ENCODE results near the gene DDAH1.

Gene DDAH1

GRCh38 chr1:85495556-85495955 lies 30.6 kb upstream of the DDAH1 start:
- no peak for TF ChIP-seq CTCF (IDR thresholded peaks at IDR 0.05; ENCODE audit: extremely low read depth, missing control alignments)
- DNase-seq (ENCODE audit: low spot score): no peak

GRCh38 chr1:85494904-85495266 lies 29.9 kb upstream of the DDAH1 start:
- DNase-seq (ENCODE audit: low spot score): no peak
- no peak for TF ChIP-seq CTCF (IDR thresholded peaks at IDR 0.05; ENCODE audit: extremely low read depth, missing control alignments)

- TF ChIP-seq CTCF (IDR thresholded peaks at IDR 0.05; ENCODE audit: extremely low read depth, missing control alignments): no peak
- DNase-seq (ENCODE audit: low spot score): no peak
Measured at GRCh38 chr1:85494074-85494903, 29.3 kb upstream of the DDAH1 start.

- DNase-seq (ENCODE audit: low spot score): no peak
- TF ChIP-seq CTCF (IDR thresholded peaks at IDR 0.05; ENCODE audit: extremely low read depth, missing control alignments): no peak
Measured at GRCh38 chr1:85490270-85490985, 25.5 kb upstream of the DDAH1 start.

GRCh38 chr1:85488126-85488525 lies 23.2 kb upstream of the DDAH1 start:
- DNase-seq (ENCODE audit: low spot score): no peak
- no peak for TF ChIP-seq CTCF (IDR thresholded peaks at IDR 0.05; ENCODE audit: extremely low read depth, missing control alignments)

- no peak for TF ChIP-seq CTCF (IDR thresholded peaks at IDR 0.05; ENCODE audit: extremely low read depth, missing control alignments)
- no peak for DNase-seq (ENCODE audit: low spot score)
Measured at GRCh38 chr1:85485516-85485915, 20.6 kb upstream of the DDAH1 start.

- no peak for TF ChIP-seq CTCF (IDR thresholded peaks at IDR 0.05; ENCODE audit: extremely low read depth, missing control alignments)
- no peak for DNase-seq (ENCODE audit: low spot score)
Measured at GRCh38 chr1:85484716-85485115, 19.8 kb upstream of the DDAH1 start.

All from GM20000 (cell line).